ENCODE results near the gene TAS1R1.

- TF ChIP-seq, protein P1, sequence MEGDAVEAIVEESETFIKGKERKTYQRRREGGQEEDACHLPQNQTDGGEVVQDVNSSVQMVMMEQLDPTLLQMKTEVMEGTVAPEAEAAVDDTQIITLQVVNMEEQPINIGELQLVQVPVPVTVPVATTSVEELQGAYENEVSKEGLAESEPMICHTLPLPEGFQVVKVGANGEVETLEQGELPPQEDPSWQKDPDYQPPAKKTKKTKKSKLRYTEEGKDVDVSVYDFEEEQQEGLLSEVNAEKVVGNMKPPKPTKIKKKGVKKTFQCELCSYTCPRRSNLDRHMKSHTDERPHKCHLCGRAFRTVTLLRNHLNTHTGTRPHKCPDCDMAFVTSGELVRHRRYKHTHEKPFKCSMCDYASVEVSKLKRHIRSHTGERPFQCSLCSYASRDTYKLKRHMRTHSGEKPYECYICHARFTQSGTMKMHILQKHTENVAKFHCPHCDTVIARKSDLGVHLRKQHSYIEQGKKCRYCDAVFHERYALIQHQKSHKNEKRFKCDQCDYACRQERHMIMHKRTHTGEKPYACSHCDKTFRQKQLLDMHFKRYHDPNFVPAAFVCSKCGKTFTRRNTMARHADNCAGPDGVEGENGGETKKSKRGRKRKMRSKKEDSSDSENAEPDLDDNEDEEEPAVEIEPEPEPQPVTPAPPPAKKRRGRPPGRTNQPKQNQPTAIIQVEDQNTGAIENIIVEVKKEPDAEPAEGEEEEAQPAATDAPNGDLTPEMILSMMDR (IDR thresholded peaks at IDR 0.05): no peak
- no peak for TF ChIP-seq POLR2A (IDR thresholded peaks at IDR 0.05)
Measured at GRCh38 chr1:6517435-6517851, 37.7 kb upstream of the TAS1R1 start.

Data from heart left ventricle (tissue), 13 donors.